Occipital lobe (tissue), 2 donors: ENCODE data around the gene GADL1. TPM values are rescaled to one million over a fixed set of nuclear protein-coding genes. Genes with fewer than 3 reads are reported as not detected.

Experiments
- DNase-seq: peaks from one replicate; lab custom pipeline; 2025; lab: John Stamatoyannopoulos, UW
- total RNA-seq: library from RNA; depleted of rRNA; stranded (reverse); fragments of >200 nt; gene quantifications from one replicate; pipeline ENCODE4 v1.2.3, GENCODE V29; 2014

GADL1 gene
- total RNA-seq, 1 donor from 2014 or later = 0.47 TPM

- no peak for DNase-seq
These were observed 19.0 kb downstream of the GADL1 start for GRCh38 chr3:30875505-30875904.

GRCh38 chr3:30873671-30874070, 20.8 kb downstream of the GADL1 start:
- DNase-seq = no peak

DNA sequence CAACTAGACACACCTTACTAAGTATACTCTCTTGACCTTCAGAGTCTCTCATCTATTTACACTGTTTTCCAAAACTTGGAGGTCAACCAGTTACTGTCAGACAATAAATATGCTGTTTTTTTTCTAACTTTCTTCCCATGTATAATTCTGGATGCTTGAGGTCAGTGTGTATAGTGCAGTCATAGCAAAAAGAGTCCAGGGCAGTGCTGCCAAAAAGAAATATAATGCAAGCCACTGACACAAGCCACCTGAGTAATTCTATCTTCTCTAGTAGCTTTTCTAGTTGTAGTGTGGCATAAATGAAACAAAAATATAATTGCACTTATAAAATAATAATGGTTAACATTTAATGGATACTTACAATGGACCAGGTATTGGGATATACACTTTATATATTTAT, 21.6 kb downstream of the GADL1 start:
- no peak for DNase-seq

- no peak for DNase-seq
These were observed 22.7 kb downstream of the GADL1 start for GRCh38 chr3:30871720-30872119.

DNA sequence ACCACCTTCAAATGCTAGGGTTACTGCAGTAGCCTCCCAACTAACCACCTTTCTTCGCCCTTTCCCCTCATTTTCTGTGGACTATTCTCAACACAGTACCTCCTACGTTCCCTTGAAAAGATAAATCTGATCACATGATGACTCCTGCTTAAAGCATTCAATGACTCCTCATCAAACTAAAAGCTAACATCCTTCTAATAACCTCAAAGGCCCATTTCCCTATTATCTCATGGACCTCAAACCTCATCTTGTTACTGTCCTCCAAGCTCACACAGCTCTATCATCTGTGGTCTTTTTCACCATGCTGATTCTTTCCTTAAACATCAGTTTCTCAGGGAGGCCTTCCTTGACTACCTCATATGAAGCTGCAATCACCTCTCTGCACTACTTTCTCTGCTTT, 29.6 kb downstream of the GADL1 start:
- DNase-seq = no peak

DNA sequence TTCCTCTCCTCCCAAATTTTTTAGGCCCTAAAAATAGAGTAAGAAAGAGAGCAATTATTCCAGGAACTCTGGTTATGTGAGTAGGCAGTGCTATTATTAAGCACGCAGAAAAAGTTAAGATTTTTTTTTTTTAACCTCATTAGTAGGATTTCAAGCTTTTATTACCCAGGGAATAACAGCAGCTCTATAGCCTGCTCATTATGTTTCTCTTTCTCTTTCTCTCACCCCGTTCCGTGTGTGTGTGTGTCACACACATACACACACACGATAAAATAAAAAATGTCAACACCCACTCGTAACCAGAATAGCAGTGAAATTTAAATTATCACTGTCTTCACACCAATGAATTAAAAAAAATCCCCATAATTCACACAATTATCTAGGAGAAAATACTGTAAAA, 30.3 kb downstream of the GADL1 start:
- no peak for DNase-seq

- DNase-seq = no peak
These were observed 32.5 kb downstream of the GADL1 start for GRCh38 chr3:30862004-30862403.

GRCh38 chr3:30858894-30859389, 35.5 kb downstream of the GADL1 start:
- DNase-seq = peak; percentile 8

GRCh38 chr3:30855400-30856292, 38.8 kb downstream of the GADL1 start:
- no peak for DNase-seq

DNA sequence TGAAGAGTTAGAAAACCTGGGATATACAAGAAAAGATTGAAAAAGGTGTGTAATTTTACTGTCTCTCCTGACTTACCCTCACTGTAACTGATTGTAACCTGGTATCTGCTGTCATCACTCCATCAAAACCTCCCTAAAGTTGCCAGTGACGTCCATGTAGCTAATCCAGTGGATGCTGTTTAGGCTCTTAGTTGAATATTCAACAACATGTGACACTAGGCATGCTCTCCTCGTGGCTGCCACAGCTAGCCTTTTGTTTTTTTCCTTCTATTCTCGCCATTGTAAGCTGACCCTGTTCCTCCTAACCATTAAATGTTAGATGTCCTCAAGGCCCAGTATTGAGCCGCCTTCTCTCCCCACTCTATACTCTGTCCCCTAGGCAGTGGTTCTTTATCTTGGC, 41.6 kb downstream of the GADL1 start:
- DNase-seq = no peak

DNA sequence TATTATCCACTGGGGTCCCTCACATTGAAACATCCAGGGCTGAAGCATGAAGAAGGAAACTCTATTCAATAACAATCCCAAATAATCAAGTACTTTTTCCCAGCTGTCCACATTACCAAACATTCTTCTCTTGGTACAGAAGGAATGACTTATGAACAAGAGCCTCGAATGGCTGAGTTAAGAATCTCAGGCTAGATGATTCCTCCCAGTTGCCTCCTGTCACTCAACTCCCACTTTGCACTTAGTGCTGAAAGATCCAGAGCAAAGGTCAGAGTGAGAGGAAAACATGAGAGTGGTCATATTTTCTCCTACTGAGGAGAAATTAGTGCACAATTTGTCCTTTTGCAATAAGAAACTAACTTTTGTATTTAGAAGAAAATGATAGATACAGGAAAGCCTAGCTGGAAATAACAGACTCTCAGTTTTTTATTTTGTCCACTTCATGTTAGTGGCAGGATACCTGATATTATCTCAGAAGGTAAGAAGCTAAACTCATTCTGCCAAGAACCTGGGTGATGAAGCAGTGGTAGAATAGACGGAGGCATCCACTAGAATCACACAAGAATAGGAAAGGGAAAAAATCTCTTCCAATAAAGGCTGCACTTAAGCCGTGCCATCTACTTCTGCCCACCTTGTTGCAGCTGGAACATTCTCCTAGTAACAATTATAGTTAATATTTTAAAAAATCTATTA, 46.2 kb downstream of the GADL1 start:
- no peak for DNase-seq

- no peak for DNase-seq
These were observed 46.9 kb downstream of the GADL1 start for GRCh38 chr3:30847592-30847991.

- no peak for DNase-seq
These were observed 48.9 kb downstream of the GADL1 start for GRCh38 chr3:30845606-30846005.

GRCh38 chr3:30843877-30844276, 50.6 kb downstream of the GADL1 start:
- DNase-seq = no peak

DNA sequence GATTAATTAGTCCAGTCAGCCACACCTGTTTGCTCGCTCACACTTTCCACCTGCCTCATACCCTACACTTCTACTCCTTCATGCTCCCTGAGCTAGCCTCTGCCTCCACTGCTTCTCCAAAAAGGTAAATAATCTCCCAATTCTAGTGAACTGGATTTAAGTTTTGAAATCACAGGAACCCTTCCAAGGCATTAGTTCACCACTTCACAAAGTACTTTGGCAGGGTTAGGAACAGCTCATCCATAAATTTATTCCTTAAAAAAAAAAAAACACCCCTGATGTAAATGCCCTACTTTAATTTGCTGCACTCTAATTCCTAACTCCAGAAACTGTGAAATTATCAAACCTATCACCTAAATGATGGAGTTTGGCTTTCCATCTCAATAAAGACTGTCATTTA, 58.3 kb downstream of the GADL1 start:
- DNase-seq = no peak

DNA sequence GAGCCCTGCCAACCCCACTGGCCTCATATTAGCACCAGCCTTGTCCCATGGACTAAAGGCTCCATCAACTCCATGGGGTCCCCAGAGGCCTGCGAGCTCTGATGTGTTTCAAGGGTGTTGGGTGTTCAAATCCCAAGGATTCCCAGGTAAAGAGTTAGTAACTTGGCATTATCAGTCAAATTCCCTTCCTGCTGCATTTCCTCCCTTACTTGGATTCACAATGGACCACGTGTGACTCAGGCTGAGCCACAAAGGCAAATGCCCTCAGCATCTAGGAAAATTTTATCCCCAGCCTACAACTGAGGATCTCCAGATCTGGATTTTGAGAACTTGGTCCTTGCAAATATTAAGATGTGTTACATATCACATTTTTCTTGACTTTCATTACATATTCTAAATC, 58.8 kb downstream of the GADL1 start:
- DNase-seq = no peak

GRCh38 chr3:30832961-30833575, 61.4 kb downstream of the GADL1 start:
- no peak for DNase-seq

GRCh38 chr3:30827080-30827479, 67.4 kb downstream of the GADL1 start:
- no peak for DNase-seq

DNA sequence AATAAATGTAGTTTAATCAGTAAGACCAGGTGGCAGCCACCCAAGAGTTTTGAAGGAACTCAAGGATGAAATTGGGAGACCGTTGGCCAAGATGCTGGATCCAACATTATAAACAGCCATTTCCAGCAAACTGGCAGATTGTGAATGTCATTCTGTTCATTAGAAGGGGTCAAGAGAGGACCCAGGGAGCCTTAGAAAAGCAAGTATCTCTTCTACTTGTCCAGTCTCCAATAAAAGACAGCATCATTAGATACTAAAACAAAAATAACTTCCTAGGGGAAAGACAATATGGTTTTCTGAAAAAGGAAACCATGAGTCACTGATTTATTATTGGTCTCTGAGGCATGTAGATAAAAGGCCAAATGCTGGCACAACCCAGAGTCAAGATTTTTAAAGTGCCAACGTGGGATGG, 67.9 kb downstream of the GADL1 start:
- DNase-seq = no peak

- no peak for DNase-seq
These were observed 75.2 kb downstream of the GADL1 start for GRCh38 chr3:30819067-30819798.

DNA sequence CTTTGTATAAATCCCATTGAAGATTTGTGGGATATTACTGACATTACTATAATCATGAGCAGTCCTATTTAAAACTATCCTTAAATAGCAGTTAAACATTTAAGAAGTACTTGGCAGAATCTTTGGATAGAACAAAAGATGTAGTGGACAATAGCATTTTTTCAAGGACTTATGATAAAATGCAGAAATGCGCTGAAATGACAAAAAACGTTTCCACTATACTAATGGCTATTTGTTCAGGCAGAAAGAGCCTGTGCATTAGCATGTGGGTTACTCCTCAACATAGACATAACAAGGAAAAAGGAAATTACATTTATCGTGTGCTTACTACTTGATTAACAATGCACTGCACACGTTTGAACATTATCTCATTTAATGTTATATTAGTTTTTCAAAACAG, 80.7 kb downstream of the GADL1 start:
- DNase-seq = no peak
